HUES48 (cell line): ENCODE data around the gene SEL1L2.

Source experiments
- H3K27ac ChIP-seq: one replicate; pipeline ENCODE4 v1.7.0; 2013; ENCODE audit warnings: low read depth, low read length, inconsistent platforms
- H3K27me3 ChIP-seq: 2 replicates; pipeline ENCODE4 v1.6.1; 2013; ENCODE audit warnings: mild to moderate bottlenecking, low read length; ENCODE audit not compliant: control insufficient read depth, insufficient read depth
- H3K36me3 ChIP-seq: 2 replicates; pipeline ENCODE4 v1.6.1; 2013; ENCODE audit warnings: low read length; ENCODE audit not compliant: control insufficient read depth, insufficient read depth
- H3K4me1 ChIP-seq: 2 replicates; pipeline ENCODE4 v1.6.1; 2013; ENCODE audit warnings: mild to moderate bottlenecking, low read length; ENCODE audit not compliant: control insufficient read depth, insufficient read depth
- H3K4me3 ChIP-seq: 2 replicates; pipeline ENCODE4 v1.5.1; 2013; ENCODE audit warnings: mild to moderate bottlenecking, low read depth, low read length
- H3K9ac ChIP-seq: 2 replicates; pipeline ENCODE4 v1.6.1; 2013; ENCODE audit warnings: mild to moderate bottlenecking, low read depth, low read length, moderate library complexity
- H3K9me3 ChIP-seq: 2 replicates; pipeline ENCODE4 v1.6.1; 2013; ENCODE audit warnings: low read length; ENCODE audit not compliant: control insufficient read depth, insufficient read depth

Gene SEL1L2, protein sequence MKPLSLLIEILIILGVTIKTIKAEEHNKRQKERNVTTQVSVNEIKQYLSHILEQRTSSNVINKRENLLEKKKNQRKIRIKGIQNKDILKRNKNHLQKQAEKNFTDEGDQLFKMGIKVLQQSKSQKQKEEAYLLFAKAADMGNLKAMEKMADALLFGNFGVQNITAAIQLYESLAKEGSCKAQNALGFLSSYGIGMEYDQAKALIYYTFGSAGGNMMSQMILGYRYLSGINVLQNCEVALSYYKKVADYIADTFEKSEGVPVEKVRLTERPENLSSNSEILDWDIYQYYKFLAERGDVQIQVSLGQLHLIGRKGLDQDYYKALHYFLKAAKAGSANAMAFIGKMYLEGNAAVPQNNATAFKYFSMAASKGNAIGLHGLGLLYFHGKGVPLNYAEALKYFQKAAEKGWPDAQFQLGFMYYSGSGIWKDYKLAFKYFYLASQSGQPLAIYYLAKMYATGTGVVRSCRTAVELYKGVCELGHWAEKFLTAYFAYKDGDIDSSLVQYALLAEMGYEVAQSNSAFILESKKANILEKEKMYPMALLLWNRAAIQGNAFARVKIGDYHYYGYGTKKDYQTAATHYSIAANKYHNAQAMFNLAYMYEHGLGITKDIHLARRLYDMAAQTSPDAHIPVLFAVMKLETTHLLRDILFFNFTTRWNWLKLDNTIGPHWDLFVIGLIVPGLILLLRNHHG

DNA sequence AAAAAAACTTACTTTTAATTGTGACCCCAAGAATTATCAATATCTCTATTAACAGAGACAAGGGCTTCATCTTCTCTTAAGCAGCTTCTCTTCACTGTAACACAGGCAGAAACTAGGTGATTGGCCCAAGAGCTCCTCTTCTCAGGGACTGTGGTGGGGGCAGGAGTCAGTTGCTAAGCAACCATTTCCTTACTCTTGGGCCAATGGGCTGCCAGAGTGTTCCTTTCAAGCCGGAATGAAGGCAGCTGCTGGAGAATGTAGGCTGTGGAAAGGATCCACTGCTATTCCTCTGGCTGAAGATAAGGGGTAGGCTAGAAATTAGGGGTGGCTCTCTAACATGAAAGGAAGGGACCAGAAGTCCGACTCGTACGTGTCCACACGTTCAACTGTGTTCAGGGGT, at the start of gene SEL1L2:
Gene SEL1L2 (minus strand): TSS at position 150 of the 400 bp plus-strand sequence. CDS start 80 bp downstream, at position 70.
- Histone ChIP-seq H3K4me1 (peaks cover 7% of the 10 kb centered on the region), H3K4me3 (no peak within 1 kb of the TSS), H3K36me3 (no peaks in the 10 kb centered on the region), H3K27me3 (no peaks in the 10 kb centered on the region), H3K9me3 (no peaks in the 10 kb centered on the region), H3K9ac (no peak within 1 kb of the TSS), H3K27ac (no peak within 1 kb of the TSS)

DNA sequence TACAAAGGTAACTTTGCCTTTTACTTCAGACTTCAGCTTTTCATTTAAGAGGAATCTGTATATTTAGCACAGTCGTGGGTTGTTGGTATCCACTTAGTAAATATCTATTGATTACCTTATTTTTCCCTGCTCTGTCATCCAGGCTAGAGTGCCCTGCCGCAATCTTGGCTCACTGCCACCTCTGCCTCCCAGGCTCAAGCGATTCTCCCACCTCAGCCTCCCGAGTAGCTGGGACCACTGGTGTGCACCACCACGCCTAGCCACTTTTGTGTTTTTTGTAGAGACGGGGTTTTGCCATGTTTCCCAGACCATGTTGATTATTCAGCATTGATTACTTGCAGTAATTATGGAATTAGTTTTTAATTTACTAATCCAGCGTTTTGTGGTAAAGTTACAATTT, 46.2 kb upstream of the SEL1L2 start:
- no peaks in the 10 kb centered on the region for H3K36me3 ChIP-seq
- no peak overlapping the region for H3K4me3 ChIP-seq
- no peak overlapping the region for H3K27ac ChIP-seq
- H3K27me3 ChIP-seq, result no peaks in the 10 kb centered on the region
- H3K4me1 ChIP-seq, result no peaks in the 10 kb centered on the region
- no peak overlapping the region for H3K9ac ChIP-seq
- H3K9me3 ChIP-seq, result no peaks in the 10 kb centered on the region

DNA sequence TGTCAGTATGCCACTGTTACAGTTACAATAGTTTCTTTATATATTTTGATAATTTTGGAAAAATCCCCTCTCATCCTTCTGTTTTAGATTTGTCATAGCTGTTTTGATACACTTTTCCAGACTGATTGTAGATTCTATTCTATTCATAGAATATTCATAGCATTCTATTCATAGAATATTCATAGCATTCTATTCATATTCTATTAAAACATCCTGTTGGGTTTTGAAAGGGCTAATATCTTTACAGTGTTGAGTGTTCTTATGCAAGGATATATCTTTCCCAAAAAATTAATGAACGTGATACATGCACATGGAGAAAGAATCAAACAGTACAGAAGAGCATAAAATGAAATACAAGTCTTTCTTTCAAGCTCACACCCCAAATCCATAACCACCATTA, 42.9 kb upstream of the SEL1L2 start:
- Histone ChIP-seq H3K9me3 (no peaks in the 10 kb centered on the region), H3K9ac (no peak overlapping the region), H3K27ac (no peak overlapping the region), H3K4me1 (no peaks in the 10 kb centered on the region), H3K36me3 (no peaks in the 10 kb centered on the region), H3K27me3 (no peaks in the 10 kb centered on the region), H3K4me3 (no peak overlapping the region)

DNA sequence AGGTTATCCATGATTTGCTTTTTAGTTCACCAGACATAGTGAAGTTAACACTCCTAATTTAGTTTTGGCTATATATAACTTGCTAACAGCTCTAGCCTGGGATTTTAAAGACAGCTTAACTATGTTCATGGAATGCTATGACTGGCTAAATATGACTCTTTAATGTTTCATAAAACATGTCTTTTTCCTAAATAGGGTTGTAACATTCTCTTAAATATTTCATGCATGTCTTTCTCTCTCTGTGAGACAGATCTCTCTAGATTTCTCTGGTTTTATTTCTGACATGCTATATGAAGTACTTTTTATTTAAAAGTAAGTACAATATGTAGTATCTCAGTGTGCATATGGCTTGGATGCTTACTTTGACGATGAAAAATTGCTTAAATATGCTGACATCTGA, 40.6 kb upstream of the SEL1L2 start:
- Histone ChIP-seq H3K4me3 (no peak overlapping the region), H3K27me3 (no peaks in the 10 kb centered on the region), H3K9ac (no peak overlapping the region), H3K4me1 (no peaks in the 10 kb centered on the region), H3K27ac (no peak overlapping the region), H3K9me3 (no peaks in the 10 kb centered on the region), H3K36me3 (no peaks in the 10 kb centered on the region)

DNA sequence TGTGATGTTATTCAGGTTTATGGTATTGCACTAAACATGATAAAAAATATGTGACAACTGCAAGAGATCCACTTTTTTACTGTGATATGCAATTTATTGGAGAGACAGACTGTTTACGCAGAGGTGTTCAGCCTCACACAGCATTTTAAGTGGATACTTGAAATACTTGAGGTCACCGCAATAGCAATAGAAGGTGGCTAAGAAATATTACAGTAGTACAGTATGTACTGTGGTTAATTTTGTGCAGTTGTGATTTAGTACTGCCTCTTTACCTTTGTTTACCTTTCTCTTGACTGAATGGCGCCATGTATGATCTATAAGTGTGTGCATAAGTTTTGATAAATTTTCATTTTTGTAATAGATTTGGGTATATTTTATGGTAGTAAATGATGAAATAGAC, 22.3 kb upstream of the SEL1L2 start:
- Histone ChIP-seq H3K36me3 (no peaks in the 10 kb centered on the region), H3K27me3 (no peaks in the 10 kb centered on the region), H3K4me1 (no peaks in the 10 kb centered on the region), H3K9ac (no peak overlapping the region), H3K4me3 (no peak overlapping the region), H3K9me3 (peaks cover 6% of the 10 kb centered on the region), H3K27ac (no peak overlapping the region)

DNA sequence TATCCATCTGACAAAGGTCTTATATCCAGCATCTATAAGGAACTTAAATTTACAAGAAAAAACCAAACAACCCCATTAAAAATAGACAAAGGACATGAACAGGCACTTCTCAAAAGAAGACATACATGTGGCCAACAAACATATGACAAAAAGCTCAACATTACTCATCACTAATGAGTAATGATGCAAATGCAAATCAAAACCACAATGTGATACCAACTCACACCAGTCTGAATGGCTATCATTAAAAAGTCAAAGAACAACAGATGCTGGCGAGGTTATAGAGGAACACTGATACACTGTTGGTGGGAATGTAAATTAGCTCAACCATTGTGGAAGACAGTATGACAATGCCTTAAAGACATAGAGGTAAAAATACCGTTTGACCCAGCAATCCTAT, 18.8 kb upstream of the SEL1L2 start:
- Histone ChIP-seq H3K4me3 (no peak overlapping the region), H3K9me3 (no peaks in the 10 kb centered on the region), H3K9ac (no peak overlapping the region), H3K27ac (no peak overlapping the region), H3K4me1 (no peaks in the 10 kb centered on the region), H3K36me3 (no peaks in the 10 kb centered on the region), H3K27me3 (no peaks in the 10 kb centered on the region)

DNA sequence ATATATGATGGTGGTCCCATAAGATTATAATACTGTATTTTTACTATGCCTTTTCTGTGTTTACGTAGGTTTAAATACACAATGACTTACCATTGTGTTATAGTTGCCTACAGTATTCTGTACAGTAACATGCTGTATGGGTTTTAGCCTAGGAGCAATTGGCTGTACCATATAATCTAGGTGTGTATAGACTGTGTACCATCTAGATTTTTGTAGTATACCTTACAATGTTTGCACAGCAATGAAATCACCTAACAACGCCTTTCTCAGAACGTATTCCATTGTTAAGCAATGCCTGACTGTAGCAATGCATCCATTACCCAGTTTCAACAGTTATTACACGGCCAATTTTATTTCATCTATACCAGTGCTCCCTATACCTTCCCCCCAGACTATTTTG, 15.6 kb upstream of the SEL1L2 start:
- Histone ChIP-seq H3K36me3 (no peaks in the 10 kb centered on the region), H3K4me1 (no peaks in the 10 kb centered on the region), H3K4me3 (no peak overlapping the region), H3K9me3 (no peaks in the 10 kb centered on the region), H3K9ac (no peak overlapping the region), H3K27me3 (no peaks in the 10 kb centered on the region), H3K27ac (no peak overlapping the region)

DNA sequence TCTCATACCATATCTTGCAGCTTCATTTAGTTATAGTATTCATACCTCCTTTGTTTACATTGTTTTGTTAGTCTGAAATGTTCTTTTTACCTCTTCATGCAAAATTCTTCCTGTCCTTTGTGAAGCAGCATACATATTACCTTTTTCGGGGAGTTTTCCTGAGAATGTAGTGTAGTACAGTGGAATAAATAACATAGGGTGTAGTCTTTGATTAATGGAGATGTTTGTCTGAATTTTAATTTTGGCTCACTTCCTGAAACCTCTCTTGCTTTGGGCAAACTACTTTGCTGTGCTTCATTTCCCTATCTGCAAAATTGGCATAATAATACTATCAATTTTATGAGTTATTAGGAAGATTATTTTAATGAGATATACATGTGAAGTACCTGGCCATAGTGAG, 10.5 kb upstream of the SEL1L2 start:
- Histone ChIP-seq H3K4me3 (no peak overlapping the region), H3K9me3 (no peaks in the 10 kb centered on the region), H3K4me1 (no peaks in the 10 kb centered on the region), H3K27me3 (peaks cover 14% of the 10 kb centered on the region), H3K27ac (no peak overlapping the region), H3K9ac (no peak overlapping the region), H3K36me3 (no peaks in the 10 kb centered on the region)

DNA sequence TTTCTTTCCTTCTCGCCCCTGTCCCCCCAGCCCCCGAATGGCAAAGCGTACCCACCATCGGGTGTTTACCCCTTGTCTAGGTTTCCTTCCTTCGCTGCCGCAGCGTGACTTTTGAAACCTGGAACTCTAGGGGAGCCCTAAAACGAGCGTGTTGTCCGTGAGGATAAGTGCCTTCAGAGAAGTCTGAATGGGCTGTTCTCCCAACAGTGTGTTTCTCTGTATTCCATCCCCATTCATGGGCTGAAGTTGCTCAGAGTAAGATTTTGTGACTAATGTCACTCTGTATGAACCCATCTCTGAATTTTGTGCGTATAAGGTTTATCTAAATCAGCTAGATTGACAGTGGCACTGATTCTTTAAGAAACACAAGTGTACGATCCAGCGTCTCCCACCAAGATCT, 5.9 kb upstream of the SEL1L2 start:
- Histone ChIP-seq H3K27ac (no peak overlapping the region), H3K36me3 (no peaks in the 10 kb centered on the region), H3K27me3 (peaks cover 15% of the 10 kb centered on the region), H3K4me1 (no peaks in the 10 kb centered on the region), H3K4me3 (peak overlapping the region; percentile 77), H3K9ac (no peak overlapping the region), H3K9me3 (no peaks in the 10 kb centered on the region)

DNA sequence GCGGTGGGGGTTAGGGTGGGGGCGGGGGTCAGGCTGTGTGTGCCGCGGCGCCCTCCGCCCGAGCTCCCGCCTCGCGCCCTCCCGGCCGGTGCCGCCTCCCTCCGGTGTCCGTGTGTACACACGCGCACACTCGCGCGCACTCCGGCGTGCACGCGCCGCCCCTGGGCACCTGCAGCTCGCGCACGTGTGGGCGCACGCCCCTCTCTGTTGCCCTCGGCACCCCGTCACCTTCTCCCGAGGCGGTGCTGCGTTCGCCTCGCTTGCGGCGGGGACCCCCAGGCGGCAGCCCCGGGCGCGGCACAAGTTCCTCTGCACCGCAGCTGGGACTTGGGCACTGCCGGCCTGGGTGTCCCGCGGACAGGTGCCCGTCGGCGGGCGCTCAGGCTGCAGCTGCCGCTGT, 5.4 kb upstream of the SEL1L2 start:
- H3K4me1 ChIP-seq, result peaks cover under 1% of the 10 kb centered on the region; the same call in 1 of the 2 replicates
- H3K9ac ChIP-seq, result no peak overlapping the region
- no peak overlapping the region for H3K27ac ChIP-seq
- H3K4me3 ChIP-seq, result peak overlapping the region; percentile 77
- H3K27me3 ChIP-seq, result peaks cover 15% of the 10 kb centered on the region
- H3K36me3 ChIP-seq, result no peaks in the 10 kb centered on the region
- no peaks in the 10 kb centered on the region for H3K9me3 ChIP-seq

DNA sequence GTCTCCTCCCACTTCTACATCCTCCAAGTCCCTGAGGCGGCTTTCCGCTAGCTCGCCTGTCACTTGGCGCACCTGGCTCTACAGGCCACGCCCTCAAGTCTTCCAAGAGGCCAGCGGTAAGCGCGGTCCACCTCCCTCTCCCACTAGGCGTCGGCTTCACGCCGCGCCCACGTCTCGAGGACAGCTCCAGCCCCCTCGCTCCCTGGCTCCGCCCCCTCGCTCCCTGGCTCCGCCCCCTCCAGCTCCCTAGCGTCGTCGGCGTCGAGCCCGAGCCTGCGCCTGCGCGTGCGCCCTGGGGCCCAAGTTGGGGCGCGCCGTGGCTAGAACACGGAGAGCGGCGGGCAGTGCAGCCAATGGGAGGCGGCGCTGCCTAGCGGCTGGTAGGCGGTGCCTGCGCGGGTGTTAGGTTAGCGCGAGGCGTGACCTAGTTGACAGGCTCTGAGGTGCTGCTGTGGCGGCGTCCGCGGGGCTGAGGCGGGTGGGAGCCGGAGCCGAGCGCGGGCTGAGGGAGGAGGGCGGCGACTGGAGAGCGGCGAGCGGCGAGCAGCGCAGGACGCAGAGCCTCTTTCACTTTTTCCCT, 4.8 kb upstream of the SEL1L2 start, which contains the start of gene MACROD2:
Gene MACROD2 (plus strand): TSS at position 431 of the 580 bp plus-strand sequence.
- no peak within 1 kb of the TSS for H3K27ac ChIP-seq
- H3K27me3 ChIP-seq, result peaks cover 15% of the 10 kb centered on the region
- no peaks in the 10 kb centered on the region for H3K9me3 ChIP-seq
- no peaks in the 10 kb centered on the region for H3K36me3 ChIP-seq
- H3K4me1 ChIP-seq, result peaks cover 6% of the 10 kb centered on the region
- peak within 1 kb of the TSS; percentile 77 for H3K4me3 ChIP-seq
- no peak within 1 kb of the TSS for H3K9ac ChIP-seq
